Coronary artery (tissue), 2 donors: ENCODE measurements around the gene ZNF547.

Experiments
- DNase-seq: peaks from one replicate; pipeline ENCODE4 v3.0.0-alpha.2; 2017; ENCODE audit warnings: low spot score
- H3K27ac ChIP-seq, 2 donors: fragments of 200-600 bp; sonication (generic); one replicate each; pipeline ENCODE4 v1.5.1; 2016 to 2019
- H3K4me3 ChIP-seq: fragments of 200-600 bp; sonication (generic); 2 replicates; pipeline ENCODE4 v1.5.1; 2016; ENCODE audit warnings: mild to moderate bottlenecking, moderate library complexity
- CTCF ChIP-seq: fragments of 200-600 bp; sonication (generic); IDR thresholded peaks from one replicate; pipeline ENCODE4 v1.5.1; 2019; ENCODE audit warnings: antibody characterized with exemption

The ZNF547 gene

GRCh38 chr19:57389194-57389729, 25.9 kb downstream of the ZNF547 start:
- Histone ChIP-seq H3K27ac (peak overlapping the region; percentile 94 to 95), H3K4me3 (peak overlapping the region; percentile 89)
- no peak for TF ChIP-seq CTCF
- no peak for DNase-seq

GRCh38 chr19:57389730-57390598, 26.6 kb downstream of the ZNF547 start, which contains the start of gene ZNF548:
Gene ZNF548 (plus strand): TSS chr19:57389854. CDS start chr19:57390100, 246 bp downstream.
- Histone ChIP-seq H3K4me3 (peak within 1 kb of the TSS; percentile 89), H3K27ac (peak within 1 kb of the TSS; percentile 94 to 95)
- peak; percentile 100 for DNase-seq
- TF ChIP-seq CTCF, result no peak

GRCh38 chr19:57395710-57396109, 32.4 kb downstream of the ZNF547 start:
- TF ChIP-seq CTCF, result no peak
- Histone ChIP-seq H3K4me3 (no peak overlapping the region), H3K27ac (no peak overlapping the region)
- no peak for DNase-seq

- Histone ChIP-seq H3K27ac (no peak overlapping the region), H3K4me3 (peak overlapping the region; percentile 14)
- TF ChIP-seq CTCF, result no peak
- DNase-seq, result no peak
These were observed 35.5 kb downstream of the ZNF547 start for GRCh38 chr19:57398868-57399267.

GRCh38 chr19:57403737-57404563, 40.6 kb downstream of the ZNF547 start:
- DNase-seq, result no peak
- no peak for TF ChIP-seq CTCF
- no peak overlapping the region for H3K27ac ChIP-seq
- H3K4me3 ChIP-seq, result no peak overlapping the region

GRCh38 chr19:57406516-57407123, 43.3 kb downstream of the ZNF547 start:
- DNase-seq, result no peak
- no peak overlapping the region for H3K4me3 ChIP-seq
- TF ChIP-seq CTCF, result peak; percentile 20
- H3K27ac ChIP-seq, result no peak overlapping the region
